GM18498 (cell line): ENCODE results near the gene SLC15A4.
"Not testable (repeated sequence)": the region's sequence is repeated elsewhere in the genome, so short reads cannot be mapped to it uniquely, and the experiment has no call there.

Source experiments
- ATAC-seq: cut with Tn5 transposase; IDR thresholded peaks from one replicate; pipeline ENCODE4 v1.9.1; 2021; ENCODE audit warnings: mild to moderate bottlenecking, moderate library complexity; ENCODE audit not compliant: unreplicated experiment

SLC15A4 gene

DNA sequence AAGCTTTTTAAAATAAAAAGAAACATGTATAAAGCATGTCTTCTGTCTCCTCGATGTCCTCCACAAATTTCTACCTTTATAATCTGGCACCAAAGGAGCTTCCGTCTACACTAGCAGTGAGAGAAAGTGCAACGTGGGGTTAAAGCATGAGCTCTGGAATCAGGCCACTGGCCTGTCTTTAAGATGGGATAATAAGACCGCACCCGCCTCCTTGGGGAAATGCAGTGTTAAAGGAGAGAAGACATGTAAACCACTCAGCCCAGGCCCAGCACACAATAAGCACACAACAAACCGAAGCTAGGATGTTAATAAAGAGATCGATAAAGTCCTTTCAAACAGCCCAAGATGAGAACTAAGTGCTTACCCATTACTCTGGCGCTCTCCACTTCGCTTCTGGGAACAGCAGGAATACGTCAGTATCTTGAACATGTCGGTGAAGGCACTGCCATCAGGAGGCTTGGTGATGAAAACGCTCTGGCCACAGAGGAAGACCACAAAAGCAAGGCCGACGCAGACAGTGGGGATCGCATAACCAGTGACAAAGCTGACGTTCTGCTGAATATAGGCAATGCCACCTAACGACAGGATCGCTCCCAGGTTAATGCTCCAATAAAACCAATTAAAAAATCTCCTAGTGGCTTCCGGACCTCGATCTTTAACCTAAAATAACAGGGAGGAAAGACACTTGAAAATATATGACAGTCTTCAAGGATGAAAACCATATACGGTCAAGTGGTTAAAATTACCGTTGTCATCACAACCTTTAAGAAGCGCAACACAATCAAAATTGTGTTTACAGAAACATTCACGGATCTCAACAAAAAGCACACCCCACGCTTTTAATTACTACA is 9.1 kb downstream of the SLC15A4 start:
- no peak for ATAC-seq

GRCh38 chr12:128813883-128814282 is 9.9 kb downstream of the SLC15A4 start:
- ATAC-seq = peak; percentile 28

DNA sequence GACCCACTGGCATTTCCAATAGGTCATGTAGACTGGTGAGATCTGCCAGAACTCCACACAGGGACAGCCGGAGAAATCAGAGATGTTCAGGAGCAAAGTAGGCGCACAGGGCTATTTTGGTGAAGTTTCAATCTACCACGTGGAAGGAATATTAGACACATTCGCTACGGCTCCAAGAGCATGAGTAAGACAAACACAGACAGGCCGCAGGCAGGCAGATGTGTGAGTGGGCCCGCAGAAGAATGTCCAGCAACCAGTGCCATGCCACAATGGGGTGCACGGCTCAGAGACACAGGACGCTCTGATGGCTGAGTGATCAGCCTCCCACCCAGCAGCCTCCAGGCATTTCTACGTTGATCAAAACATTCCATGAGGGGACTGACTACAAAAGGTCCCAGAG is 10.4 kb downstream of the SLC15A4 start:
- ATAC-seq = no peak

DNA sequence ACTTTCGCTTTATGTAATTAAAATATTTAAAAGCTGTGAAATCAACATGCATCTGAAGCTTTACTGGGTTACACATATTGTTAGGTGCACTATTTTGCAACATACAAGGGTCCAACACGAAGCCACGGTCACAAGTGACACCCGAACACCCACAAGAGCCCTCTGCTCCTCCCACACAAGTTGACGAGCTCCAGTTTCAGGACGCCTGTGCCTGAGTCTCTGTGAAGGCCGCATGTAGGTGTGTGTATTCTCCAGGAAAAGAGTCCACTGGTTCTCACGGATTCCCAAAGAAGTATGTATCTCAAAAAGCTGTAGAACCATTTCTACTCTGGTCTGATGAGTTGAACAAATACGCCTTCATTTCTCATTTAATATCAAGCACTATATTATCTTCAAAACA is 12.0 kb downstream of the SLC15A4 start:
- ATAC-seq = no peak

DNA sequence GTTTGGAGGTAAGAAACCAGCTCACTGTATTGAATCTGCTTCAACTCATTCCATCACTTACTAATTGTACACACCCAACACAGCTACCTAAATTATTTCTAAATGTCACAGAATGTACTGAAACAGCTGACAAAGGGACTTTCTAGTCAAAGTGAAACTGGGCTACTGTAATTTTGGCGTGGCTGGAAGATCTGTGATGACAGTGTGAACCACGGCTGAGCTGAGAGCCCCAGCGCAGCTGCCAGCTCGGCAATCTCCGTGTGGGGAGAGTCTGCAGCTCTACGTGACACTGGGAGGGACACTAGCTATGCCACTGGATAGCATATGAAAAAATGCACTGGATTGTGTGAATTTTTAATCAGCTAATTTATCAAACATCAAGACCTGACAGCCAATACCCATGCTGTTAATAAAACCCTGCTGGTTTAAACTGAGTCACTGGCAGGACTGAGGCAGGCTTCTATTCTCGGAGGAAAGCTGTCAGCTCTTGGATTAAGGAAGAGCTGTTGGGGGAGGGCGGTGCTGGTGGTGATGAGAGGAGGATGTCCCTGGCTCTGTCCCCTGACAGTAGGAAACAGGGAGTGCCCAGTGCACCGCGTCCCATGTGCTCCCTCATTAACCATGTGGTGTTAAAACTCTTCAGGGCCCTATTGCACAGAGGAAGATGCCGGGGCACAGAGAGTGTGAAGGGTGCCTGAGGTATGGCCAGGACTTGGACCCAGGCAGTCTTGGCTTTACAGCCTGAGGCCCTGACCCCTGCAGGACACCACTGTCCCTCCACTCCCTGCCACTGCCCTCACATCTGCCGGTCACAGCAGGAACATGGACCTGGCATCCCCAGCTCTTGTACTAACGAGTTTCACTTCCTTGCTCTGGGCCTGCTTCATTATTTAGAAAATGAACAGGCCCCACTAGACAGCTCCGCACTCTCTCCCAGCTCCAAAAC is 13.3 kb downstream of the SLC15A4 start:
- peak; percentile 91 for ATAC-seq

DNA sequence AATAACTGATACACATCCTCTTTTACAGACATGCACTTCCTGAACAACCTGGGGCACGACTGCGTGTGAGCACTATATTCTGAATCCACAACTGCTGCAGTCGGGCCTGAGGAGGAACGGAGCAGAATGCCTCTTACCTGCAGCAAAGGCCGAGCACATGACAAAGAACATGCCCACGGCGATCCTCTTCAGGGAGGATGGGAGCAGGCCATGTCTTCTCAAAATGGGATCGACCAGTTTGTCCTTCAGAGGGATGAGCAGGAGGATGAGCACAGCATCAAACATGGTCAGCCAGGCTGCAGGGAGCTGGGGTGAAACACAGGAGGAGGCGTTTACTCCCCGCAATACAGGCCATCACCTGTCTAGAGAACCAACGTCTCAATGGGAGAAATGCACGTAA is 15.1 kb downstream of the SLC15A4 start:
- ATAC-seq = no peak

DNA sequence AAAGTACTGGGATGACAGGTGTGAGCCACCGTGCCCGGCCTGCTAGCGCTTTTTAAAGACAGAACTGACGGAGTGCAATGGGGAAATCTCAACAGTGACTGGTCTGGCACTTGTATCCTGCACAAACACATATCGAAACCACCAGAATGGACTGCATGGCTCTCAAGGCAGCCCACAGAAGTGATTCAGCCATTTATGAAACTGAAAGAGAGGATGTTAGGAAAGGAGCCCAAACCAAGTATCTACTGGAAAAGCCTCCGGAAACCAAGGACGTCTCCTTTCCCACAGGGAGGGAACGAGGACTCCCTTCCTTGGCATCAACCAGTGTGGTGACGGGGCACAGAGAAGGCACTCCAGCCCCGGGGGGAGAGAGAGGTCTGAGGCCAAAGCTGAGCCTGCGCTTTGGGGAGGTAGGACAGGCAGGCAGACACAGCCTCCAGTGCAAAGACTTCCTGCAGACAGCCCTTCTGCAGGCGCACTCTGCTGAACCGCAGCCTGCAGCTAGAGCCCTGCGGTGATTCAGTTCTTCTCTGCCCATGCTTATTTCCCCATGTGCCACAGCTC is 16.5 kb downstream of the SLC15A4 start:
- no peak for ATAC-seq

DNA sequence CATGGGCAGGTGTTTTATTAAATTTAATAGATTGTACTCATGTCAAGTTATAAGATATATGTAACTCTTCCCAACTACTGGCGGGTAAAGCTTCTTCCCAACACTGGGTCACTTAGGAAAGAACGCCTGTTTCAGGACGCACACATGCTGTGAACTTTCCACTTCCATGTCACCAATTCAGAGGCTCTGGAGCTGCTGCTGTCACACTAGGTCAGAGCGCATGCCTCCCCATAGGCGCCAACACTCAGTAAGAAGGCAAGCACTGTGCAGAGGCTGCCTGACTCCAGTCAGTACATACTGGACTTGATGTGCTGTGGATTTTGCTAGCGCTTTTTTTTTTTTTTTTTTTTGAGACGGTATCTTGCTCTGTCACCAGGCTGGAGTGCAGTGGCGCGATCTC is 17.2 kb downstream of the SLC15A4 start:
- no peak for ATAC-seq

GRCh38 chr12:128805406-128805805 is 18.4 kb downstream of the SLC15A4 start:
- not testable (repeated sequence) for ATAC-seq

GRCh38 chr12:128804762-128805161 is 19.0 kb downstream of the SLC15A4 start:
- ATAC-seq = no peak

GRCh38 chr12:128803788-128804187 is 20.0 kb downstream of the SLC15A4 start:
- ATAC-seq = no peak

DNA sequence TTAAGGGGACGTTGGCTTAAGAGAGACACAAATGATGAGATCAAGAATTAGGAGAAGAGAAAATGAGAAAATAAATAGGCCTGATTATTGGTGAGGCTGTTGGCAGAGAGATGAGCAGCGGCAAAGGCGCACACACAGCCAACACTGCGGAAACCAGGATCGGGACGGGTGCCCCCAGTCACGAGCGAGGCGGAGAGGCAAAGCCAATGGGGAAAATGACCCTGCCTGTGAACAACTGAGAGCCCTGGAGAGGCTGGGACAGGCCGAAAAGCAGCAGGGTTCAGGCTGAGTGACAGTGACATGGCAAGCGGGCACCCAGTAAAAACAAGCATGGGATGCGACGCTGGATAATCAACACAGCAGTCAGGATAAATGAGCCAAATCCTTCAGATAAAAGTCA is 21.0 kb downstream of the SLC15A4 start:
- no peak for ATAC-seq

- ATAC-seq = no peak
Observed at GRCh38 chr12:128801879-128802391, 21.8 kb downstream of the SLC15A4 start.

DNA sequence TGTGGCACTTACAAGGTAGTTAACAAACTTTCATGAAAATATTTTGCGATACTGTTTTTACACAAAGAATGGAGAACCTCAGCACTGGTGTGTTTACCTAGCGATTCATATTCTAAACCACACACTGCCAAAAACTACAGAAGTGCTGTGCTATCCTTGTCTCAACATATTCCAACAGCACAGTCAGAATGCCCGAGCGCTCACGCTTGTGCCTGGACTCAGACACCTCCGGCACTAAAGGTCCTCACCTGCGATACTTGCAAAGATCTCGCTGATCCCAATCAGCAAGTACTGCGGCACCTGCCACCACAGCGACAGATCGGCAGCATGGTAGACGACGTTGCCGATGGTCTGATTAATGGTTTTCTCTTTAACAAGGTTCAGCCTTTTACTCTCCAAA is 23.2 kb downstream of the SLC15A4 start:
- ATAC-seq = no peak

DNA sequence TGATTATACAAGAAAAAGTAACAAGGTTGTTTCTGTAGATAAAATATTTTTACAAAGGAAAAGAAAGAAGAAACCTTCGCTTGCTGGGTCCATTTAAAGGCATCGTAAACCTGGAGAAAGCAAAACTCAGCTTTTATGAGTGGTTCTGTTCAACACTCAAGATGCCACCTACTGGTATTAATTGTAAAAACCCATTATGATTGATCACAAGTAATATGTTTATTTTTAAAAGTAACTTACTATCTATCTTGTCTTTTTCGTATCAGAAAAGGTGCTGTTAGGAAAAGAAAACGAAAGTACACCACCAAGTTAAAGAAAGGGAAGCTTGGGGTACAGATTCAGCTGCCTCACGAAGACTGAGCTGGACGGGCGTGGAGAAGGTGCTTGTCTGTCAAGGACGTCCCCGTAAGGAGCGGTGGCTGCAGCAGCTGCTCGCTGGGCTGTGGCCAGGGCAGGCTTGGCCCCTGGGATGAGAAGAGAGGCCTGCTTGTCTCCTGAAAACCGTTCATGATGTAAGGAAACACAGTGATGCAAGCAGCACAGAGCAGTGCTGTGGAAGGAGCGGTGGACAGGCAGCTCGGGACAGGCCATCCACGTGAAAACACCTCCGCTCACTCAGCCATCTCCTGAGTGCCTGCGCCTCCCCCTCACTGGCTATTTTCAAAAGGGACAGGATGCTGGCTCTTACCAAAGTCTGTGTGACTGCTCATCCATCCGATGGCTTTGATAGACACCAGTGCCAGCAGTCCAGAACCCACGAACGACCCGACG is 25.0 kb downstream of the SLC15A4 start:
- ATAC-seq = no peak

GRCh38 chr12:128797119-128798118 is 26.3 kb downstream of the SLC15A4 start:
- peak; percentile 62 for ATAC-seq

DNA sequence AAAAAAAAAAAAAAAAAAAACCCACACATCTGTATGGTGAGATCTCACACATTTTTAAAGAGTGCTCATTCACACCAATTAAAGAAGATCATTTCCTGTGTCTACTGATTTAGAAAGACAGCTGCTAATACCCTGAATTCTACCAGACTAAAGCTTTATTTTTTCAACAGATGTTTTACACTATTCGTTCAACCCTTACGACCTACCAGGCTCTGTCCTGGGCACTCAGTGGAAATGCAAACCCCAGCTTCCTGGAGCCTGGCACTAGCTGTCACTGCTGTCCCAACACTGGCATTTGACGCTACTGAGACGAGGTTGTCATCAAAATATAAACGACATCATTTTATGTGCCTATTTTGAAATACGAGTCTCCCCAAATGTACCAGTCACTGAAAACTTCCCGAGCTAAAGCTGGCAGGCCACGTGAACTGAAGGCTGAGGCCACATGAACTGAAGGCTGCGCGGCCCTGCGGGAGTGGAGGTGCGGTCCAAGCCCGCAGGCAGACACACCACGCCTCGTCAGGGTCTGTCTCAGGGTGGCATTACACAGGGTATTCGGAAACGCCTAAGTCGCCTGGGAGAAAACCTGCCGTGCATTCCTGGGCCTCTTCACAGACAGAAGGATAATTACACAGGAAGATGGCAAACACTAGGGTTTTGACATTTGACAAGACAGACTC is 27.2 kb downstream of the SLC15A4 start:
- peak; percentile 15 for ATAC-seq

GRCh38 chr12:128795530-128796361 is 28.0 kb downstream of the SLC15A4 start:
- peak; percentile 21 for ATAC-seq
